NT2/D1 (cell line): ENCODE results near the gene CEP164.

Experiments
- DNase-seq: peaks from one replicate; pipeline ENCODE4 v3.0.0-alpha.2; 2011; ENCODE audit warnings: low read depth, low spot score
- H3K27me3 ChIP-seq: 2 replicates; pipeline ENCODE4 v1.6.0; 2011; ENCODE audit warnings: mild to moderate bottlenecking; ENCODE audit not compliant: insufficient read length, insufficient read depth
- H3K36me3 ChIP-seq: 2 replicates; pipeline ENCODE4 v1.6.1; 2011; ENCODE audit warnings: mild to moderate bottlenecking, low read length, mixed read lengths; ENCODE audit not compliant: insufficient read depth, insufficient read length
- H3K4me1 ChIP-seq: 2 replicates; pipeline ENCODE4 v1.5.1; 2011; ENCODE audit not compliant: insufficient read depth, insufficient read length
- H3K4me3 ChIP-seq: 2 replicates; pipeline ENCODE4 v1.5.1; 2011; ENCODE audit warnings: low read depth; ENCODE audit not compliant: insufficient read length
- H3K9ac ChIP-seq: 2 replicates; pipeline ENCODE4 v1.6.0; 2011; ENCODE audit warnings: low read depth; ENCODE audit not compliant: insufficient read length
- H3K9me3 ChIP-seq: 2 replicates; pipeline ENCODE4 v1.5.1; 2011; ENCODE audit warnings: mild to moderate bottlenecking, low read length; ENCODE audit not compliant: insufficient read depth
- SUZ12 ChIP-seq: IDR thresholded peaks from 2 replicates; pipeline ENCODE4 v1.6.1; 2011; ENCODE audit not compliant: insufficient read length, insufficient read depth; ENCODE audit errors: extremely low read depth
- YY1 ChIP-seq: IDR thresholded peaks from 2 replicates; pipeline ENCODE4 v1.6.1; 2011; ENCODE audit not compliant: insufficient read length, insufficient read depth
- ZNF274 ChIP-seq: IDR thresholded peaks from 2 replicates; pipeline ENCODE4 v1.6.1; 2011; ENCODE audit warnings: mild to moderate bottlenecking, low read depth, low read length

Gene CEP164

DNA sequence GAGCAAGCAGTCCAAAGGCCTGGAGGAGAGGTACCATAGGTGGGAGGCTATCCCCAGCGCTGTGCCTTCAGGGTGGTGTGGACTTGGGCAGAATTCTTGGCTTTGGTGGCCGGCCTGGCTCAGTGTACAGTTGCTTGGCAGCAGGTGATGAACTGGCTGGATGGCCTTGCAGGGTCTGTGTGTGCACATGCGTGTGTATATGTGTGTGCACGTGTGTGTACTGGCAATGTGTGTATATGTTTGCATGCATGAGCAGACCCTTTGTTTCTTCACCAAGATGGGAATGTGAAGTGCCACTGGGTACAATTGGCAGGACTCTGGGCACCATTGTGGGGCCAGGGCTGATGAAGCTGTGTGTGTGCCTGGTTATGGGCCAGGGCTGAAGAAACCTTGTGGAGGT, 53.0 kb downstream of the CEP164 start:
- no peaks in the 10 kb centered on the region for H3K27me3 ChIP-seq
- no peak overlapping the region for H3K9ac ChIP-seq
- no peak for DNase-seq
- H3K4me3 ChIP-seq = no peak overlapping the region
- peaks cover 4% of the 10 kb centered on the region for H3K4me1 ChIP-seq
- H3K9me3 ChIP-seq = no peaks in the 10 kb centered on the region
- TF ChIP-seq ZNF274 = no peak
- no peak for TF ChIP-seq YY1
- TF ChIP-seq SUZ12 = no peak
- H3K36me3 ChIP-seq = peaks cover 77% of the 10 kb centered on the region

DNA sequence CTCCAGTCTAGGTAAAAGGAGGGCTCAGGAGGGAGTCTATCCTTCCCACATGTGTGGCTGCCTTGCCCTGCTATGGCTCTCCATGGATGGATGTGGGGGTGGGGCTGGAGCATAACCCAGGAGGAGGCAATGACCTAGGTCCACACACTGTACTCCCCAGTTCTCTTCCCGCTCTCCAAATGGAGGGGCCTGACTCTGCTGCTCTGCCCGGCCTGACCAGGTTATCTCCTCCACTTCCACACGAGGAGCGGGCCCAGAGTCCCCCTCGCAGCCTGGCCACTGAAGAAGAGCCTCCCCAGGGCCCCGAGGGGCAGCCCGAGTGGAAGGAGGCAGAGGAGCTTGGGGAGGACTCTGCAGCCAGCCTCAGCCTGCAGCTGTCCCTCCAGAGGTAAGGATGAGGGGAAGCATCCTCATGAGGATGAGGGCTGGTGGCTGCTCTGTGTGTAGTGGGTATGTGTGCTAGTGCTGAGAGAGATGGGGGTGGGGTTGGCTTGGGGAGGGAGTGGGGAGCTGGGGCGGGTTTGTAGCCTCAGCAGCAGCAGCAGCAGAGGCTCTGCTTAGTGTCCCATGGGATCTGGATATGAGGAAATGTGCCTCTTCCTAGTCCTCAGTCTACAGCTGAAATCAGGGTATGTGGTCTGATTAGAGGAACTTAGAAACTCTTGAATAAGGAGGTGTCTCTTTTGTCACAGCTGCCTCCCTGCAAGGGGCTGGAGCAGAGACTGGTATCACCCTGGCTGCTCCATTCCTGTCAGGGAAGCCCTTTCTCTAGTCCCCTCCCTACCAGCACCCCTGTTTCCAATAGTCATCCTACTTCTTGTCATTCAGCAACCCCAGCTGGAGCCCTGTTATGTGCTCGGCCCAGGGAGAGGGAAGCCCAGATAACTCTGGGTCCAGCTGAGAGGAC, 54.1 kb downstream of the CEP164 start:
- Histone ChIP-seq H3K4me3 (no peak overlapping the region), H3K9ac (no peak overlapping the region), H3K4me1 (peaks cover 4% of the 10 kb centered on the region), H3K36me3 (peaks cover 77% of the 10 kb centered on the region), H3K27me3 (no peaks in the 10 kb centered on the region), H3K9me3 (no peaks in the 10 kb centered on the region)
- no peak for DNase-seq
- TF ChIP-seq ZNF274 (no peak), SUZ12 (no peak), YY1 (no peak)

DNA sequence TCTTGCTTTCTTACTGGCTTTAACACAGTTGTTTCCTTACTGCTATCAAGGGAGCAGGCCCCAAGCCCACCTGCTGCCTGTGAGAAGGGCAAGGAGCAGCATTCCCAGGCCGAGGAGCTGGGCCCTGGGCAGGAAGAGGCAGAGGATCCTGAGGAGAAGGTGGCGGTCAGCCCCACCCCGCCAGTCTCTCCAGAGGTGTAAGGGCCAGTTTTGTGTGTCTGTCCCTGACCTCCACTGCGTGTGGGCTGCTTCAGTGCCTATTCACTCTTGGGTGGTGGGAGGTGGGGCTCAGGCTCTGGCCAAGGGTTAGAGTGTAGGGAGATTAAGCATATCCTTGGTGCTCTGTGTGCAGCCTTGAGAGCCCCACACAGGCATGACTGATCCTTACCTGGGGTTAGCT, 55.1 kb downstream of the CEP164 start:
- Histone ChIP-seq H3K36me3 (peaks cover 79% of the 10 kb centered on the region), H3K27me3 (no peaks in the 10 kb centered on the region)

GRCh38 chr11:117384045-117384444, 56.4 kb downstream of the CEP164 start:
- Histone ChIP-seq H3K4me3 (no peak overlapping the region), H3K36me3 (peaks cover 82% of the 10 kb centered on the region), H3K9ac (no peak overlapping the region), H3K9me3 (no peaks in the 10 kb centered on the region), H3K4me1 (peaks cover 4% of the 10 kb centered on the region), H3K27me3 (no peaks in the 10 kb centered on the region)
- TF ChIP-seq ZNF274 (no peak), SUZ12 (no peak), YY1 (no peak)
- no peak for DNase-seq

More for the DNA sequence above, 55.1 kb downstream of the CEP164 start:
- H3K9ac ChIP-seq = no peak overlapping the region
- no peak overlapping the region for H3K4me3 ChIP-seq
- TF ChIP-seq YY1 (no peak), SUZ12 (no peak), ZNF274 (no peak)
- no peaks in the 10 kb centered on the region for H3K9me3 ChIP-seq
- H3K4me1 ChIP-seq = peaks cover 4% of the 10 kb centered on the region
- no peak for DNase-seq

DNA sequence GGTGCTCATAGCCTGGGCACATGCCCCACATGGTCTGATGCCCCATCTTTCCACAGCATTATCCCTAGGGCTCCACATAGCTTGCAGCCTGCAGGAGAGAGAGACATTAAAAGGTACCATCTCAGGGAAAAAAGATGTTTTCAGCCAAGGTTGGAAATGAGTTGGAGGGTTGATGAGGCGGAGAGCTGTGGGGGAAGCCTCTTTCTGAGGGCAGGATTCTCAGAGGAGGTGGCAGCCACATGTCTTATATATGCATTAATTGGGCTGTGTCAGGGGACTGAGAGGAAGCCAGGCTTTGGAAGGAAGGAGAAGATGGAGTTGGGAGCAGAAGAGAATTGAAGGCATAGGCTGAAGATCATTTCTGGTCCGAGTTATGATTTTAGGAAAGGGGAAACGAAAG, 57.8 kb downstream of the CEP164 start:
- TF ChIP-seq SUZ12 (no peak), YY1 (no peak), ZNF274 (no peak)
- Histone ChIP-seq H3K9me3 (no peaks in the 10 kb centered on the region), H3K4me1 (peaks cover 4% of the 10 kb centered on the region), H3K9ac (no peak overlapping the region), H3K27me3 (no peaks in the 10 kb centered on the region), H3K4me3 (no peak overlapping the region), H3K36me3 (peaks cover 75% of the 10 kb centered on the region)
- no peak for DNase-seq

- Histone ChIP-seq H3K36me3 (peaks cover 75% of the 10 kb centered on the region), H3K4me1 (peaks cover 4% of the 10 kb centered on the region), H3K9ac (no peak overlapping the region), H3K9me3 (no peaks in the 10 kb centered on the region), H3K4me3 (no peak overlapping the region), H3K27me3 (no peaks in the 10 kb centered on the region)
- TF ChIP-seq SUZ12 = no peak
- DNase-seq = no peak
Observed at GRCh38 chr11:117385906-117386305, 58.3 kb downstream of the CEP164 start.

DNA sequence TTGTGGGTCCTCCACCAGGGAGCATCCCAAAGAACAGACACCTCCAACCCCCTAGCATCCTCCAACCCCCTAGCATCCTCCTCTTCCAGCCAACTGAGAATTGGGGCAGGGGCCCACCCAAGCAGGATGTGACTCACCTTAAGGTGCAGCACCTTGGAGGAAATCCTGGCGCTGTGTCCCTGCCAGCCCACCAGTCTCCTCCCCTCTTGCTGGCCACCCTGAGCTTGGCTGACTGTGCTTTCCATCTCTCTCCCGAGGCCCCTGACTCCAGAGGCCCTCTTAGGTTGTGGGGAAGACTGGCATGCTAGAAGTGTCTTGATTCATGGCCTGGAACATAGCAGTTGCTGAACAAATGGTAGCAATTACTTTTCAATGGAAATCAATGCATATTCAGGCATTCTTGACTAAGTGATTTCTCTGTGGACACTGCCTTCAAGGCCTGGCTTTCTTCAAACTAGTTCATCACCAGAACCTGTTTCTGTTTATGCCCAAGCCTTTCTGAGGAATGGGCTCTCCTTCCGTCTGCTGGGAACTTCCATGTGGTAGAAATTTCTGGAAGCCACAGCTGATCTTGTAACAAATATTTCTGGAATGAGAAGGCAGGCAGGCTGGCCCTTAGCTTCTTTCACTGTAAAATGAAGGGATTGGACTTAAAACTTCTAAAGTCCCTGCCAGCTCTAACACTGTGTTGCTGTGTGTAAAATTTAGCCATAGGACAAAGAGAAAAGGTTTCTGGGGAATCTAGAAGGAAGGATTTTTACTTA, 60.5 kb downstream of the CEP164 start:
- DNase-seq = no peak
- H3K27me3 ChIP-seq = no peaks in the 10 kb centered on the region
- no peak overlapping the region for H3K4me3 ChIP-seq
- H3K4me1 ChIP-seq = no peaks in the 10 kb centered on the region
- no peak overlapping the region for H3K9ac ChIP-seq
- H3K36me3 ChIP-seq = peaks cover 75% of the 10 kb centered on the region
- no peaks in the 10 kb centered on the region for H3K9me3 ChIP-seq
- TF ChIP-seq ZNF274 (no peak), SUZ12 (no peak), YY1 (no peak)
